Nephron progenitor cell (in vitro differentiated cells): Measurements from ENCODE around the gene GRIP1.

Source experiments
- DNase-seq: peaks from one replicate; pipeline ENCODE4 v3.0.0; 2021
- H3K27ac Mint-ChIP-seq: 2 replicates; pipeline ENCODE4 v1.8.0; 2021; ENCODE audit warnings: mild to moderate bottlenecking, moderate library complexity, mixed read lengths
- H3K27me3 Mint-ChIP-seq: 2 replicates; pipeline ENCODE4 v1.8.0; 2021; ENCODE audit warnings: mild to moderate bottlenecking, low read depth, mixed read lengths; ENCODE audit not compliant: poor library complexity
- H3K36me3 Mint-ChIP-seq: 2 replicates; pipeline ENCODE4 v1.8.0; 2021; ENCODE audit warnings: low read depth, mixed read lengths
- H3K4me1 Mint-ChIP-seq: 2 replicates; pipeline ENCODE4 v1.8.0; 2021; ENCODE audit warnings: mixed read lengths
- H3K4me3 Mint-ChIP-seq: 2 replicates; pipeline ENCODE4 v1.8.0; 2021; ENCODE audit warnings: mild to moderate bottlenecking, moderate library complexity, mixed read lengths
- H3K9me3 Mint-ChIP-seq: 2 replicates; pipeline ENCODE4 v1.8.0; 2021; ENCODE audit warnings: mild to moderate bottlenecking, moderate library complexity, mixed read lengths
- CTCF ChIP-seq: fragments of 200-600 bp; sonication (generic); IDR thresholded peaks from 2 replicates; pipeline ENCODE4 v1.5.0; 2021; ENCODE audit warnings: antibody characterized with exemption

The GRIP1 gene

GRCh38 chr12:66531766-66532165, 147.1 kb downstream of the GRIP1 start:
- DNase-seq, result no peak
- no peaks in the 10 kb centered on the region for H3K27me3 Mint-ChIP-seq
- H3K36me3 Mint-ChIP-seq, result peaks cover 24% of the 10 kb centered on the region
- TF ChIP-seq CTCF, result no peak
- no peaks in the 10 kb centered on the region for H3K4me1 Mint-ChIP-seq
- no peak overlapping the region for H3K27ac Mint-ChIP-seq
- peaks cover 22% of the 10 kb centered on the region for H3K9me3 Mint-ChIP-seq
- no peak overlapping the region for H3K4me3 Mint-ChIP-seq

- TF ChIP-seq CTCF, result no peak
- DNase-seq, result no peak
- Mint-ChIP-seq H3K4me1 (no peaks in the 10 kb centered on the region), H3K36me3 (peaks cover 24% of the 10 kb centered on the region), H3K9me3 (peaks cover 26% of the 10 kb centered on the region), H3K27ac (no peak overlapping the region), H3K4me3 (no peak overlapping the region), H3K27me3 (no peaks in the 10 kb centered on the region)
Observed at GRCh38 chr12:66529934-66530333, 148.9 kb downstream of the GRIP1 start.

GRCh38 chr12:66516561-66516960, 162.3 kb downstream of the GRIP1 start:
- no peak for TF ChIP-seq CTCF
- Mint-ChIP-seq H3K27me3 (no peaks in the 10 kb centered on the region), H3K36me3 (peaks cover 13% of the 10 kb centered on the region), H3K9me3 (peaks cover 8% of the 10 kb centered on the region), H3K4me3 (no peak overlapping the region), H3K4me1 (peaks cover 5% of the 10 kb centered on the region), H3K27ac (no peak overlapping the region)
- DNase-seq, result no peak

GRCh38 chr12:66516133-66516532, 162.7 kb downstream of the GRIP1 start:
- H3K4me1 Mint-ChIP-seq, result peaks cover 5% of the 10 kb centered on the region
- H3K27ac Mint-ChIP-seq, result no peak overlapping the region
- no peak for DNase-seq
- peaks cover 13% of the 10 kb centered on the region for H3K36me3 Mint-ChIP-seq
- H3K9me3 Mint-ChIP-seq, result peaks cover 4% of the 10 kb centered on the region
- no peaks in the 10 kb centered on the region for H3K27me3 Mint-ChIP-seq
- no peak overlapping the region for H3K4me3 Mint-ChIP-seq
- no peak for TF ChIP-seq CTCF

GRCh38 chr12:66514581-66514980, 164.3 kb downstream of the GRIP1 start:
- Mint-ChIP-seq H3K4me1 (peaks cover 5% of the 10 kb centered on the region), H3K4me3 (no peak overlapping the region), H3K36me3 (peaks cover 11% of the 10 kb centered on the region), H3K27me3 (no peaks in the 10 kb centered on the region), H3K27ac (no peak overlapping the region), H3K9me3 (no peaks in the 10 kb centered on the region)
- DNase-seq, result no peak
- TF ChIP-seq CTCF, result no peak

GRCh38 chr12:66508025-66508424, 170.9 kb downstream of the GRIP1 start:
- no peak overlapping the region for H3K27ac Mint-ChIP-seq
- H3K4me3 Mint-ChIP-seq, result no peak overlapping the region
- peaks cover 14% of the 10 kb centered on the region for H3K9me3 Mint-ChIP-seq
- H3K36me3 Mint-ChIP-seq, result peaks cover 11% of the 10 kb centered on the region
- H3K4me1 Mint-ChIP-seq, result no peaks in the 10 kb centered on the region
- DNase-seq, result no peak
- no peak for TF ChIP-seq CTCF
- H3K27me3 Mint-ChIP-seq, result no peaks in the 10 kb centered on the region
